Loucy (cell line): ENCODE measurements around the gene VPREB3.
A peak's percentile ranks its signal among the peaks of the same experiment; 100 is the strongest.

ENCODE experiments used
- H2AFZ ChIP-seq: fragments of 200-600 bp; sonication (generic); 2 replicates; pipeline ENCODE4 v1.6.0; 2016; ENCODE audit warnings: antibody characterized with exemption, mild to moderate bottlenecking, low read length, moderate library complexity
- H3F3A ChIP-seq: fragments of 200-600 bp; 2 replicates; pipeline ENCODE4 v1.6.0; 2016; ENCODE audit warnings: antibody characterized with exemption, low read depth, mild to moderate bottlenecking
- H3K27me3 ChIP-seq: fragments of 200-600 bp; sonication (generic); 2 replicates; pipeline ENCODE4 v1.6.1; 2014; ENCODE audit warnings: low read length, mild to moderate bottlenecking; ENCODE audit not compliant: insufficient read depth, poor library complexity, severe bottlenecking
- H3K36me3 ChIP-seq: fragments of 200-600 bp; sonication (generic); 2 replicates; pipeline ENCODE4 v1.6.1; 2016; ENCODE audit warnings: low read length; ENCODE audit not compliant: insufficient read depth
- H3K4me1 ChIP-seq: fragments of 200-600 bp; sonication (generic); 2 replicates; pipeline ENCODE4 v1.5.1; 2014; ENCODE audit warnings: low read length, mild to moderate bottlenecking; ENCODE audit not compliant: insufficient read depth, poor library complexity, severe bottlenecking
- H3K4me2 ChIP-seq: fragments of 200-600 bp; sonication (generic); 2 replicates; pipeline ENCODE4 v1.6.0; 2014; ENCODE audit warnings: antibody characterized with exemption, low read length, low read depth, mild to moderate bottlenecking; ENCODE audit not compliant: poor library complexity, severe bottlenecking
- H3K4me3 ChIP-seq: fragments of 200-600 bp; sonication (generic); 2 replicates; pipeline ENCODE4 v1.5.1; 2014; ENCODE audit warnings: low read length, mild to moderate bottlenecking, mixed read lengths; ENCODE audit not compliant: poor library complexity, severe bottlenecking
- H3K79me2 ChIP-seq: fragments of 200-600 bp; sonication (generic); 2 replicates; pipeline ENCODE4 v1.6.1; 2014; ENCODE audit warnings: low read length; ENCODE audit not compliant: insufficient read depth
- H3K9ac ChIP-seq: fragments of 200-600 bp; sonication (generic); 2 replicates; pipeline ENCODE4 v1.6.0; 2014; ENCODE audit warnings: mild to moderate bottlenecking, low read depth, low read length, moderate library complexity; ENCODE audit not compliant: poor library complexity, severe bottlenecking
- H3K9me2 ChIP-seq: fragments of 200-600 bp; sonication (generic); replicated peaks from 2 replicates; pipeline ENCODE4 v1.6.1; 2016; ENCODE audit warnings: low read depth, low read length, mixed read lengths
- H3K9me3 ChIP-seq: fragments of 200-600 bp; sonication (generic); 2 replicates; pipeline ENCODE4 v1.6.1; 2014; ENCODE audit warnings: mild to moderate bottlenecking, antibody characterized with exemption, low read length, low read depth; ENCODE audit not compliant: insufficient read depth
- H4K20me1 ChIP-seq: fragments of 200-600 bp; sonication (generic); 2 replicates; pipeline ENCODE4 v1.6.0; 2014; ENCODE audit warnings: antibody characterized with exemption, low read length, mild to moderate bottlenecking; ENCODE audit not compliant: insufficient read depth, poor library complexity, severe bottlenecking
- CTCF ChIP-seq: fragments of 200-600 bp; sonication (generic); conservative IDR thresholded peaks from 2 replicates; pipeline ENCODE4 v1.5.1; 2014; ENCODE audit warnings: mild to moderate bottlenecking, antibody characterized with exemption, low read length
- EZH2phosphoT487 ChIP-seq: fragments of 200-600 bp; IDR thresholded peaks from 2 replicates; pipeline ENCODE4 v1.6.1; 2018; ENCODE audit warnings: antibody characterized with exemption, mild to moderate bottlenecking, moderate library complexity, borderline replicate concordance

Gene VPREB3

GRCh38 chr22:23709107-23709506 is 45.1 kb downstream of the VPREB3 start:
- H3K9ac ChIP-seq, result no peak overlapping the region
- peaks cover 4% of the 10 kb centered on the region; the same call in 1 of the 2 replicates for H3F3A ChIP-seq
- H3K79me2 ChIP-seq, result peaks cover 44% of the 10 kb centered on the region
- H2AFZ ChIP-seq, result no peak overlapping the region
- peaks cover 8% of the 10 kb centered on the region for H4K20me1 ChIP-seq
- peaks cover 47% of the 10 kb centered on the region; the same call in 1 of the 2 replicates for H3K36me3 ChIP-seq
- H3K9me3 ChIP-seq, result no peaks in the 10 kb centered on the region
- H3K4me2 ChIP-seq, result no peak overlapping the region
- peaks cover 29% of the 10 kb centered on the region for H3K4me1 ChIP-seq
- H3K27me3 ChIP-seq, result no peaks in the 10 kb centered on the region
- no peak for TF ChIP-seq CTCF
- no peak for TF ChIP-seq EZH2phosphoT487
- no peak overlapping the region for H3K4me3 ChIP-seq
- no peaks in the 10 kb centered on the region for H3K9me2 ChIP-seq

GRCh38 chr22:23708270-23708669 is 46.0 kb downstream of the VPREB3 start:
- Histone ChIP-seq H3K9ac (no peak overlapping the region), H3K27me3 (no peaks in the 10 kb centered on the region), H3F3A (peaks cover 4% of the 10 kb centered on the region; the same call in 1 of the 2 replicates), H3K36me3 (peaks cover 50% of the 10 kb centered on the region; the same call in 1 of the 2 replicates), H2AFZ (no peak overlapping the region), H3K4me2 (no peak overlapping the region), H4K20me1 (peaks cover 8% of the 10 kb centered on the region), H3K9me3 (no peaks in the 10 kb centered on the region), H3K4me1 (peaks cover 31% of the 10 kb centered on the region), H3K79me2 (peaks cover 51% of the 10 kb centered on the region), H3K4me3 (no peak overlapping the region), H3K9me2 (no peaks in the 10 kb centered on the region)
- TF ChIP-seq CTCF, result no peak
- no peak for TF ChIP-seq EZH2phosphoT487

GRCh38 chr22:23705358-23705757 is 48.9 kb downstream of the VPREB3 start:
- H3K9me3 ChIP-seq, result no peaks in the 10 kb centered on the region
- no peak overlapping the region for H3K4me3 ChIP-seq
- H3K79me2 ChIP-seq, result peaks cover 66% of the 10 kb centered on the region
- H3K4me1 ChIP-seq, result peaks cover 40% of the 10 kb centered on the region
- H3F3A ChIP-seq, result peaks cover 4% of the 10 kb centered on the region; the same call in 1 of the 2 replicates
- peaks cover 8% of the 10 kb centered on the region for H4K20me1 ChIP-seq
- no peaks in the 10 kb centered on the region for H3K27me3 ChIP-seq
- H2AFZ ChIP-seq, result no peak overlapping the region
- no peak for TF ChIP-seq EZH2phosphoT487
- TF ChIP-seq CTCF, result no peak
- peaks cover 65% of the 10 kb centered on the region; the same call in 1 of the 2 replicates for H3K36me3 ChIP-seq
- no peak overlapping the region for H3K9ac ChIP-seq
- H3K9me2 ChIP-seq, result no peaks in the 10 kb centered on the region
- H3K4me2 ChIP-seq, result peak overlapping the region; percentile 13
